ENCODE data around the gene TARS3. TPM values are rescaled to one million over a fixed set of nuclear protein-coding genes. Genes with fewer than 3 reads are reported as not detected.

The TARS3 gene
- total RNA-seq, 1 donor from 2014 or later: 8.2 TPM

DNA sequence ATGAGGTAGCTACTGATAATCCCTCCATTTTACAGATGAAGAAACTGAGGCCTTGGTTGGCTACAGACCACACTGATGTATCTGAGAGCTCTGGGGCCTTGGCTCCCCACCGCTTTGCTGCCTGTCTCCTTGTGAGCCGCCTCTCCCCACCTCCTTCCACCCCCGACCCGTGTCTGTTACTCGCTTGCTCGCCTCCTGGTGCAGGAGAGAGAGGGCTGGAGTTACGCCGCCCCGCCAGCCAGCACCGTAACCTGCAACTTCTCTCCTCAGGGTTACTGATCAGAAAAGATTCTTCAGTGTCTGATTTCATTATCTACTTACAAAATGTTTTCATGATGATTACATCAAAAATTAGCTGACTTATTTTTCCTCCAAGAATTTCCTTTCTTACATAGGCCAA, 106.2 kb downstream of the TARS3 start:
- no peak overlapping the region for H3K27ac Mint-ChIP-seq (ENCODE audit: unreplicated experiment)

DNA sequence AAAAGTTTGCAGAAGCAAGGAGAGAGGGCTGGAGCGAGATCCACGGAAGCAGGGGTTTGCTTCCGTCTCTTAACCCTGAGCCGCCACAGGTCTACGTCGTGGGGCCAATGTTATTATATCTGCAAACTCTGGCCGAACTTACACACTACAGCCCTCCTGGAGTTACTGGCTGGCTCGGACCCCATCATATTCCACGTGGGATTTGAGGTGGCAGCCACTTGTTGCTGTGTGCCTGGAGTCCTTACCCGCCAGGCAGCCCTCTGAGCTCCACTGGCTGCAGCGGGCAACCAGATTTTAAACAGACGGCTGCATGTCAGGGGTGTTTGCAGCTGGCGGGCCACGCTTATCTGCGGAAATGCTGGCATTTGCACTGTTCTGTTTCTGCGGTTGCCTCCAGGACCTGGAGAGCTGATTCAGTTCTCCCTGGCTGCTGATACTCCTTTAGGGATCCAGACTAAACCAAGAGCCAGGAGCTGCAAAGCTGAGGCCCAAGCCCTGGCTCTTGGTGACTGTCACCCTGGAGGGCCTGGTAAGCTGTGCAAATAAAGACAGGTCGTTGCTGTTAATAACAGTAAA, 106.8 kb downstream of the TARS3 start:
- Mint-ChIP-seq H3K27me3 (ENCODE audit: unreplicated experiment) (peaks cover 12% of the 10 kb centered on the region), H3K4me1 (ENCODE audit: unreplicated experiment) (peaks cover 16% of the 10 kb centered on the region), H3K27ac (ENCODE audit: unreplicated experiment) (no peak overlapping the region), H3K9me3 (ENCODE audit: unreplicated experiment) (no peaks in the 10 kb centered on the region), H3K4me3 (ENCODE audit: unreplicated experiment) (no peak overlapping the region), H3K36me3 (ENCODE audit: low read depth, unreplicated experiment) (no peaks in the 10 kb centered on the region)
- TF ChIP-seq, protein P1, sequence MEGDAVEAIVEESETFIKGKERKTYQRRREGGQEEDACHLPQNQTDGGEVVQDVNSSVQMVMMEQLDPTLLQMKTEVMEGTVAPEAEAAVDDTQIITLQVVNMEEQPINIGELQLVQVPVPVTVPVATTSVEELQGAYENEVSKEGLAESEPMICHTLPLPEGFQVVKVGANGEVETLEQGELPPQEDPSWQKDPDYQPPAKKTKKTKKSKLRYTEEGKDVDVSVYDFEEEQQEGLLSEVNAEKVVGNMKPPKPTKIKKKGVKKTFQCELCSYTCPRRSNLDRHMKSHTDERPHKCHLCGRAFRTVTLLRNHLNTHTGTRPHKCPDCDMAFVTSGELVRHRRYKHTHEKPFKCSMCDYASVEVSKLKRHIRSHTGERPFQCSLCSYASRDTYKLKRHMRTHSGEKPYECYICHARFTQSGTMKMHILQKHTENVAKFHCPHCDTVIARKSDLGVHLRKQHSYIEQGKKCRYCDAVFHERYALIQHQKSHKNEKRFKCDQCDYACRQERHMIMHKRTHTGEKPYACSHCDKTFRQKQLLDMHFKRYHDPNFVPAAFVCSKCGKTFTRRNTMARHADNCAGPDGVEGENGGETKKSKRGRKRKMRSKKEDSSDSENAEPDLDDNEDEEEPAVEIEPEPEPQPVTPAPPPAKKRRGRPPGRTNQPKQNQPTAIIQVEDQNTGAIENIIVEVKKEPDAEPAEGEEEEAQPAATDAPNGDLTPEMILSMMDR (IDR thresholded peaks at IDR 0.05; ENCODE audit: unreplicated experiment): no peak
- no peak for DNase-seq (ENCODE audit: low spot score)

More for the DNA sequence above, 106.2 kb downstream of the TARS3 start:
- Mint-ChIP-seq H3K4me1 (ENCODE audit: unreplicated experiment) (peaks cover 16% of the 10 kb centered on the region), H3K27me3 (ENCODE audit: unreplicated experiment) (peaks cover 12% of the 10 kb centered on the region), H3K4me3 (ENCODE audit: unreplicated experiment) (no peak overlapping the region), H3K36me3 (ENCODE audit: low read depth, unreplicated experiment) (no peaks in the 10 kb centered on the region), H3K9me3 (ENCODE audit: unreplicated experiment) (no peaks in the 10 kb centered on the region)
- TF ChIP-seq, protein P1 (IDR thresholded peaks at IDR 0.05; ENCODE audit: unreplicated experiment): no peak
- DNase-seq (ENCODE audit: low spot score): no peak

DNA sequence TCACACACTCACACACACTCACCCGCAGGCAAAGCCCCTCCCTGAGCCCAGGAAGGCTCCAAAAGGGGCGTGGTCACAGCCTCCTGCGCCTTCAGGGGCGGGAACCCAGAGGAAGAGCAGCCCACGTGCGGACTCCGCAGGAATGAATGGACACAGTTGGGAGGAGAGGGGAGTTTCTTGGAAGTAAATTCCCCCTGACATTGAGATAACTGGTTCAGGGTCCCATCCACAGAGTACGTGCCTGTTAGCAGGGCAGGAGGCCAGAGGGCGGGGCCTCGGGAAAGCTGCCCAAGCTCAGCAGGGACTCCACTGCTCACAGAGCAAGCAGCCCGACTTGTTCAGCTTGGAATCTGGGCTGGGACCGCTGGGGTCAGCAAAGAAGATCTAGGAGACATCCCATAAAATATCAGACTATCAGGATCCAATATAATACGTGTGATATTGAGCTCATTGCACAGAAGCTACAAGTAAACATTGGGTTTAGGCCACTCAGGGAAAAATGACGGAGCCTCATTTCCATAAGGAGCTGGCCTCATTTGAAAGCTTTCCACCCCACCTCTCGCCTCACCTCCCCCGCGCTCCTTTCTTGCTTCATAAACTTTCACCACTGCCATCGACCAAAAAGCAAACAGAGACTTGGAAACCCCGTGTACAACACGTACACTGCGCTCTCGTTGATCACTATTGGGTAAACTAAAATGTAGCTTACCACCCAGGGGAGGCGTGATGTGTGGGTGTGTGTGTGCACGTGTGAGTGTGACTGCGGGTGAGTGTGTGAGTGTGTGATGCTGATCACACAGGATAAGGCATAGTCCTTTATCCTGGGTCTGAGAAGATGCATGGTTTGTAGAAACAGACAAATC, 108.1 kb downstream of the TARS3 start:
- no peaks in the 10 kb centered on the region for H3K36me3 Mint-ChIP-seq (ENCODE audit: low read depth, unreplicated experiment)
- H3K27me3 Mint-ChIP-seq (ENCODE audit: unreplicated experiment): peaks cover 12% of the 10 kb centered on the region
- H3K27ac Mint-ChIP-seq (ENCODE audit: unreplicated experiment): no peak overlapping the region
- TF ChIP-seq, protein P1 (IDR thresholded peaks at IDR 0.05; ENCODE audit: unreplicated experiment): no peak
- no peak overlapping the region for H3K4me3 Mint-ChIP-seq (ENCODE audit: unreplicated experiment)
- H3K4me1 Mint-ChIP-seq (ENCODE audit: unreplicated experiment): peaks cover 13% of the 10 kb centered on the region
- H3K9me3 Mint-ChIP-seq (ENCODE audit: unreplicated experiment): no peaks in the 10 kb centered on the region
- no peak for DNase-seq (ENCODE audit: low spot score)

DNA sequence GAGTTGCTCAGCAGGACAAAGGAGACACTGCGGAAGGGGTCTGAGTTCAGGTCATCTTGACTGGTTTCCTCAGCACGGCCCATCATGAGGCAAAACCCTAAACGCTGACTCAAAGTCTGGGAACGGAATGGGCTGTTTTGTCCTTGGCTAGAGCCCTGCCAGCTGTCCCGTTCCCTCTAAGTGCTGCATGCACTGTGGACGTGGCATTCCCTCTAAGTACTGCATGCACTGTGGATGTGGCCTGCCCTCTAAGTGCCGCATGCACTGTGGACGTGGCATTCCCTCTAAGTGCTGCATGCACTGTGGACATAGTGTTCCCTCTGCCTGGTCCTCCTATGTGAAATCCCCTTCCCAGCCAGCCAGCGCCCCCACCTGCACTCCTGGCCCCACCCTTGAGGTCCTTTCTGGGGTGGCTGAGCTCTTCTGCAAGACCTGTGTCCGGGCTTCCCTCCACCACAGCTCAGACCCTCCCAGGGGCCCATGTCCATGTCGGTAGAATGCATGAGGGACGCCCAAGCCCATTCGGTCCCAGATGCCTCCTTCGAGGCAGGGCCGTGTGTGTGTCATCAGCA, 108.8 kb downstream of the TARS3 start:
- TF ChIP-seq, protein P1 (IDR thresholded peaks at IDR 0.05; ENCODE audit: unreplicated experiment): no peak
- Mint-ChIP-seq H3K36me3 (ENCODE audit: low read depth, unreplicated experiment) (no peaks in the 10 kb centered on the region), H3K27me3 (ENCODE audit: unreplicated experiment) (peaks cover 12% of the 10 kb centered on the region), H3K9me3 (ENCODE audit: unreplicated experiment) (no peaks in the 10 kb centered on the region), H3K4me3 (ENCODE audit: unreplicated experiment) (no peak overlapping the region), H3K27ac (ENCODE audit: unreplicated experiment) (no peak overlapping the region), H3K4me1 (ENCODE audit: unreplicated experiment) (peaks cover 13% of the 10 kb centered on the region)
- DNase-seq (ENCODE audit: low spot score): no peak

DNA sequence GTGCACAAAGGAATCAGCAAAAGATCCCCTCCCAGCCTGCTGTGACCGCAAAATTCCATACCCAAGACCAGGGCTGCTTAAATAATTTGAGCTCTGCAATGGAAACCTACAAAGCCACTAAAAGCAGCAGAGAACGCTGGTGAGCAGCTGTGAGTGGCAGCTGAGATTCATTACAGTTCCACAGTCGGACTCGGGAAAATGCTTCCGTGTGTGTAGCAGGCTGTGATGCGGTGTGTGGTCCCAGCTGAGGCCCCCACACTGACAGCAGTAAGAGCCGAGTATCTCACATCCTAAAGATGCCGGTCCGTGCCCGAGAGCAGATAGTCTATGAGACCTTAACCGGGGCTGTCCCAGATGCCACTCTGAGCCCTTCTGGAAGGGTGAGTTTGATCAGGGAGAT, 109.5 kb downstream of the TARS3 start:
- no peaks in the 10 kb centered on the region for H3K36me3 Mint-ChIP-seq (ENCODE audit: low read depth, unreplicated experiment)
- DNase-seq (ENCODE audit: low spot score): no peak
- no peak overlapping the region for H3K27ac Mint-ChIP-seq (ENCODE audit: unreplicated experiment)
- H3K9me3 Mint-ChIP-seq (ENCODE audit: unreplicated experiment): no peaks in the 10 kb centered on the region
- no peak overlapping the region for H3K4me3 Mint-ChIP-seq (ENCODE audit: unreplicated experiment)
- TF ChIP-seq, protein P1 (IDR thresholded peaks at IDR 0.05; ENCODE audit: unreplicated experiment): no peak
- peaks cover 13% of the 10 kb centered on the region for H3K4me1 Mint-ChIP-seq (ENCODE audit: unreplicated experiment)
- H3K27me3 Mint-ChIP-seq (ENCODE audit: unreplicated experiment): peaks cover 12% of the 10 kb centered on the region

All from endothelial cell (in vitro differentiated cells).